NB4 (cell line): ENCODE results near the gene ZNF530.

Experiments used
- MAX ChIP-seq: IDR thresholded peaks from 2 replicates; pipeline ENCODE4 v1.6.1; 2011; ENCODE audit warnings: low read depth, low read length
- MYC ChIP-seq: IDR thresholded peaks from 2 replicates; pipeline ENCODE4 v1.6.1; 2011; ENCODE audit warnings: low read depth, low read length
- POLR2A ChIP-seq: IDR thresholded peaks from 2 replicates; pipeline ENCODE4 v1.6.1; 2011; ENCODE audit warnings: mild to moderate bottlenecking; ENCODE audit not compliant: insufficient read length; ENCODE audit errors: extremely low read depth
- TF ChIP-seq, protein P1 (sequence below): IDR thresholded peaks from one replicate; pipeline ENCODE4 v1.5.1; 2012; ENCODE audit warnings: low read depth, low read length

DNA sequence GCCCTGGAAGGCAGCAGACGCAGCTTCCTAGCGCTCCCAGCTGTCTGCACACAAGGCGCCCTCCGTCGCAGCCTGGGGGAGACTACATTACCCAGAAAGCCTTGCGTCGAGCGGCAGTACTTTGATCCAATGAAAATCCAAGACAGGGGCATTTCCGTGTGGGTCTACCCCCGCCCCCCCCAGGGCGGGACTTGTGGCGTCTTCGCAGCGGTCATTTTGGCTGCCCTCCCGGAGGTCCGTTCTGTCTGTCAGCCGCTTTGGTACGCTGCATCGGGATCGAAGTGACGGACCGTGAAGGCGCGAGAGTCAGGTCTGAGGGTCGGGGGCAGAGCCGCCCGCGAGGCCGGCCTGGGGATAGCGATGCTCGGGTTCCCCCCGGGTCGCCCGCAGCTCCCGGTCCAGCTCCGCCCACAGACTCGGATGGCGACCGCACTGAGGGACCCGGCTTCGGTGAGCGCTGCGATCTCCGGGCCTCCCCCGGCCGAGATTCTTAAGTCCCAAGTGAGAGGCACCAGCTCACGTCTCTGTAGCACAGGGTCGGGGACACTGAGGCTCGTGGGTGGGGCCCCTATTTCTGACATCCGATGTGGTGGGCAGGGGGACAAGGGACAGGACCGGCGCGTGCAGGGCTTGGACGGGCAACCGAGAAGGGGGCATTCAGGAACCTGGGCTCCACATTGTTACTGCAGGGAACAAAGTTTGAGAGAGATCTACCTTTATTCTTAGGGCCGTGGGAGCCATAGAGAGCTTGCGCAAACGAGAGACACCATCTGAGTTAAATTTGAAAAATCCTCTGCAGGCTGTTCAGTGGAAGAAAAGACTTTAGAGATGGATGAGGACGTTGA is 33.5 kb downstream of the ZNF530 start, which contains the start of gene ZNF211:
- TF ChIP-seq, protein P1, sequence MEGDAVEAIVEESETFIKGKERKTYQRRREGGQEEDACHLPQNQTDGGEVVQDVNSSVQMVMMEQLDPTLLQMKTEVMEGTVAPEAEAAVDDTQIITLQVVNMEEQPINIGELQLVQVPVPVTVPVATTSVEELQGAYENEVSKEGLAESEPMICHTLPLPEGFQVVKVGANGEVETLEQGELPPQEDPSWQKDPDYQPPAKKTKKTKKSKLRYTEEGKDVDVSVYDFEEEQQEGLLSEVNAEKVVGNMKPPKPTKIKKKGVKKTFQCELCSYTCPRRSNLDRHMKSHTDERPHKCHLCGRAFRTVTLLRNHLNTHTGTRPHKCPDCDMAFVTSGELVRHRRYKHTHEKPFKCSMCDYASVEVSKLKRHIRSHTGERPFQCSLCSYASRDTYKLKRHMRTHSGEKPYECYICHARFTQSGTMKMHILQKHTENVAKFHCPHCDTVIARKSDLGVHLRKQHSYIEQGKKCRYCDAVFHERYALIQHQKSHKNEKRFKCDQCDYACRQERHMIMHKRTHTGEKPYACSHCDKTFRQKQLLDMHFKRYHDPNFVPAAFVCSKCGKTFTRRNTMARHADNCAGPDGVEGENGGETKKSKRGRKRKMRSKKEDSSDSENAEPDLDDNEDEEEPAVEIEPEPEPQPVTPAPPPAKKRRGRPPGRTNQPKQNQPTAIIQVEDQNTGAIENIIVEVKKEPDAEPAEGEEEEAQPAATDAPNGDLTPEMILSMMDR, result no peak
- TF ChIP-seq MAX (peak; percentile 34; the same call in 1 of the 2 replicates), POLR2A (no peak), MYC (peak; percentile 49; the same call in 1 of the 2 replicates)
